ENCODE data around the gene KIF26B.
"Not testable (repeated sequence)": the region's sequence is repeated elsewhere in the genome, so short reads cannot be mapped to it uniquely, and the experiment has no call there.

Gene KIF26B

GRCh38 chr1:245290836-245291235 lies 136.1 kb downstream of the KIF26B start:
- DNase-seq, result no peak

- no peak for DNase-seq
Observed at GRCh38 chr1:245291351-245291750, 136.6 kb downstream of the KIF26B start.

GRCh38 chr1:245292141-245292540 lies 137.4 kb downstream of the KIF26B start:
- no peak for DNase-seq

- DNase-seq, result no peak
Observed at GRCh38 chr1:245292553-245292952, 137.8 kb downstream of the KIF26B start.

GRCh38 chr1:245294020-245294419 lies 139.2 kb downstream of the KIF26B start:
- no peak for DNase-seq

- peak; percentile 86 for DNase-seq
Observed at GRCh38 chr1:245298781-245299180, 144.0 kb downstream of the KIF26B start.

GRCh38 chr1:245301162-245301580 lies 146.4 kb downstream of the KIF26B start:
- no peak for DNase-seq

GRCh38 chr1:245301921-245302320 lies 147.1 kb downstream of the KIF26B start:
- DNase-seq, result no peak

GRCh38 chr1:245304698-245305097 lies 149.9 kb downstream of the KIF26B start:
- no peak for DNase-seq

- DNase-seq, result no peak
Observed at GRCh38 chr1:245306020-245306419, 151.2 kb downstream of the KIF26B start.

- DNase-seq, result peak; percentile 6
Observed at GRCh38 chr1:245306628-245307410, 152.0 kb downstream of the KIF26B start.

GRCh38 chr1:245310571-245311531 lies 156.1 kb downstream of the KIF26B start:
- no peak for DNase-seq

GRCh38 chr1:245311887-245312536 lies 157.2 kb downstream of the KIF26B start:
- no peak for DNase-seq

- no peak for DNase-seq
Observed at GRCh38 chr1:245313576-245313975, 158.8 kb downstream of the KIF26B start.

GRCh38 chr1:245316784-245317183 lies 162.0 kb downstream of the KIF26B start:
- DNase-seq, result no peak

GRCh38 chr1:245317217-245317616 lies 162.4 kb downstream of the KIF26B start:
- DNase-seq, result no peak

GRCh38 chr1:245319094-245319493 lies 164.3 kb downstream of the KIF26B start:
- DNase-seq, result no peak

GRCh38 chr1:245322673-245323072 lies 167.9 kb downstream of the KIF26B start:
- no peak for DNase-seq

- DNase-seq, result not testable (repeated sequence)
Observed at GRCh38 chr1:245323765-245324164, 169.0 kb downstream of the KIF26B start.

- DNase-seq, result no peak
Observed at GRCh38 chr1:245325922-245326795, 171.4 kb downstream of the KIF26B start.

GRCh38 chr1:245327360-245327759 lies 172.6 kb downstream of the KIF26B start:
- no peak for DNase-seq

- no peak for DNase-seq
Observed at GRCh38 chr1:245327842-245328241, 173.1 kb downstream of the KIF26B start.
